Uterus (tissue), 2 donors: ENCODE measurements around the gene CTTN.

ENCODE experiments used
- CTCF ChIP-seq, 4 experiments: fragments of 200-600 bp in 2 of 4; fragments of 450-650 bp in 2 of 4; sonication (generic) in 2 of 4; IDR thresholded peaks; one replicate each; pipeline ENCODE4 v1.5.1; 2016 to 2019; ENCODE audit warnings: antibody characterized with exemption in 4 of 4, mild to moderate bottlenecking in 2 of 4, moderate library complexity in 1 of 4
- POLR2A ChIP-seq, 2 donors: fragments of 450-650 bp; IDR thresholded peaks; one replicate each; pipeline ENCODE4 v1.6.1; 2016; ENCODE audit warnings: antibody characterized with exemption in 2 of 2, mild to moderate bottlenecking in 1 of 2, moderate library complexity in 1 of 2

GRCh38 chr11:70486026-70486415 lies 87.7 kb downstream of the CTTN start:
- no peak for TF ChIP-seq POLR2A (IDR thresholded peaks at IDR 0.05)
- TF ChIP-seq CTCF (IDR thresholded peaks at IDR 0.05), result no peak
